OCI-LY3 (cell line): ENCODE data around the gene XDH.

Experiments
- CTCF ChIP-seq: fragments of 200-600, 300-600 bp; sonication (generic); IDR thresholded peaks from 2 replicates; pipeline ENCODE4 v1.5.1; 2014; ENCODE audit warnings: antibody characterized with exemption, low read length, low read depth
- EZH2phosphoT487 ChIP-seq: fragments of 200-600 bp; shearing (Covaris generic); IDR thresholded peaks from 2 replicates; pipeline ENCODE4 v1.6.1; 2018; ENCODE audit warnings: antibody characterized with exemption, mixed run types, low read depth

GRCh38 chr2:31372097-31372496, 42.4 kb downstream of the XDH start:
- no peak for TF ChIP-seq CTCF
- no peak for TF ChIP-seq EZH2phosphoT487
